Right renal cortex interstitium (tissue), 3 donors: ENCODE results near the gene ATG14. TPM values are rescaled to one million over a fixed set of nuclear protein-coding genes. Genes with fewer than 3 reads are reported as not detected.
A peak's percentile ranks its signal among the peaks of the same experiment; 100 is the strongest.
"Not testable (repeated sequence)": the region's sequence is repeated elsewhere in the genome, so short reads cannot be mapped to it uniquely, and the experiment has no call there.

Experiments used
- DNase-seq, 3 donors: peaks; one replicate each; pipeline ENCODE4 v3.0.0-alpha.2; 2013; ENCODE audit warnings: low read depth in 3 of 3, low spot score in 2 of 3
- polyA plus RNA-seq, 3 donors: library from polyadenylated mRNA; unstranded; fragments of 120-200 nt; gene quantifications; one replicate each; pipeline ENCODE4 v1.2.1, GENCODE V29; 2013; ENCODE audit not compliant: insufficient read length in 3 of 3

Gene ATG14, protein sequence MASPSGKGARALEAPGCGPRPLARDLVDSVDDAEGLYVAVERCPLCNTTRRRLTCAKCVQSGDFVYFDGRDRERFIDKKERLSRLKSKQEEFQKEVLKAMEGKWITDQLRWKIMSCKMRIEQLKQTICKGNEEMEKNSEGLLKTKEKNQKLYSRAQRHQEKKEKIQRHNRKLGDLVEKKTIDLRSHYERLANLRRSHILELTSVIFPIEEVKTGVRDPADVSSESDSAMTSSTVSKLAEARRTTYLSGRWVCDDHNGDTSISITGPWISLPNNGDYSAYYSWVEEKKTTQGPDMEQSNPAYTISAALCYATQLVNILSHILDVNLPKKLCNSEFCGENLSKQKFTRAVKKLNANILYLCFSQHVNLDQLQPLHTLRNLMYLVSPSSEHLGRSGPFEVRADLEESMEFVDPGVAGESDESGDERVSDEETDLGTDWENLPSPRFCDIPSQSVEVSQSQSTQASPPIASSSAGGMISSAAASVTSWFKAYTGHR
- polyA plus RNA-seq = 10 to 100 TPM; 18.4 to 22.3 (median 19.7) TPM

DNA sequence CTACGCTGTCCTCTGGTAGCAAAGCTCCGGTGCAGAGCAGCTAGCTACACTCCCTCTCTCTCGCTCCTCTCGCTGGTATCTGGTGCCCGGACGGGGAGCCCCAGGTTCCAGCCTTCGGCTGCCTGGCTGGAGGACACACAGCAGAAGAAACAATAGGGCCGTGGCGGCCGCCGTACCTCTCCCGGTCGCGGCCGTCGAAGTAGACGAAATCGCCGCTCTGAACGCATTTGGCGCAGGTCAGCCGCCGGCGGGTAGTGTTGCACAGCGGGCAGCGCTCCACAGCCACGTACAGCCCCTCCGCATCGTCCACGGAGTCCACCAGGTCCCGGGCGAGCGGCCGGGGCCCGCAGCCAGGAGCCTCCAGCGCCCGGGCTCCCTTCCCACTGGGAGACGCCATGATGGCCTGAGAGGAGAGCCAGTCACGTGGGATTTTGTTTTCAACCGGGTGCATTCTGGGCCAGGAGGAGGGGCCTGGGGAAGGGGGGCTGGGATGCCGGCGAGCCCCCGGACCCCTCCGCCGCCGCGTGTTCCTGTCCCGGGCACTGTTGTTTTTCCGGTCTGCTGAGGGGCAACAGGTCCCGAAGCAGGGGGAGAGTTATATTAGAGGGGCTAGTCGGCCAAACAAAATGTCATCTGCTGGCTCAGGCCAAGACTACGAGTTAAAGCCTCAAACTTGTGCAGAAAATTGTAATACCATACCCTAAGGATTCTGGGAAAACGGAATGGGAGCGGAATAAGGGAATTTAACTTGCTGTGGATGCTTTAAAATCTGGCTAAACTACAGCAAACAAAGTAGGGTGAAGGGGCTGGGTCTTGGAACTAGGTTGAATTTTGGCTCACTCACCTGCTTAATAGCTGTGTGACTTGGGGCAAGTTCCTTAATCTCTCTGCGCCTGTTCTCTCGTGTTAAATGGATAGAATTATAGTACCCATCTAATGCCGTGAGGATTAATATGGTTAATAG is at the start of gene ATG14:
Gene ATG14 (minus strand): TSS at position 405 of the 964 bp plus-strand sequence. CDS start 8 bp downstream, at position 397.
- DNase-seq = peak; percentile 71 to 83 (median 72)

DNA sequence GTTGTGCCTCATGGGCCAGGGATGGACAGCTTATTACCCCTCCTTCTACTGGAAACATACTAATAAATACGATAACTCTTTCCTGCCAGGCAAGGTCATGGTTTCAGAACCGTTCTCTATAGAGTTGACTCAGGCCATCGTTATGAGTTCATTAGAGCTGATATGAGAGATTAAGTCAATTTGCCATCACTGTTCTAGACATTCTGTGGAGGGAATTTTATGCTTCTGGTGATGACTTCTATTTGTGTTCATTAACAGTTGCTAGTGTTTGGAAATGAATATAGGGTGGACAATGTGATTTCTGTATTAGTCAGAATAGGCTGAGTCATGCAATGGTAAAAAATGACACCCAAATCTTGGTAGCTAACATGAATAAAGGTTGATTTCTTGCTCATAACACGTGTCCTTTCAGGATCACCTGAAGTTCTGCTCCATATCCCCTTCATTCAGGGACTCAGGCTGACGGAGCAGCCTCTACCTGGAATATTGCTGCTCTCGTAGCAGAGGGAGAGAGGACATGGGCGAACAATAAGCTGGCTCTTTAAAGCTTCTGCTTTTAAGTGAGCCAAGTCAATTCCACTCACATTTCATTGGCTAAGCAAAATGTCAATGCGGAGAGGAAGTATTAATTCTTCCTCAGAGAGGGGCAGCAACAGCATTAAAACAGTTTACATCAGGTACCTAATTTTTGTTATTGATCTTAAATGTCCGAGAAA is 47.3 kb upstream of the ATG14 start:
- DNase-seq = no peak

GRCh38 chr14:55457496-55457895 is 45.9 kb upstream of the ATG14 start:
- no peak for DNase-seq

DNA sequence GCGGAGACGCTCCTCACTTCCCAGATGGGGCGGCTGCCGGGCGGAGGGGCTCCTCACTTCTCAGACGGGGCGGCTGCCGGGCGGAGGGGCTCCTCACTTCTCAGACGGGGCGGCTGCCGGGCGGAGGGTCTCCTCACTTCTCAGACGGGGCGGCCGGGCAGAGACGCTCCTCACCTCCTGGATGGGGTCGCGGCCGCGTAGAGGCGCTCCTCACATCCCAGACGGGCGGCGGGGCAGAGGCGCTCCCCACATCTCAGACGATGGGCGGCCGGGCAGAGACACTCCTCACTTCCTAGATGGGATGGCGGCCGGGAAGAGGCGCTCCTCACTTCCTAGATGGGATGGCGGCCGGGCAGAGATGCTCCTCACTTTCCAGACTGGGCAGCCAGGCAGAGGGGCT is 44.8 kb upstream of the ATG14 start:
- not testable (repeated sequence) for DNase-seq

GRCh38 chr14:55454264-55455002 is 42.8 kb upstream of the ATG14 start:
- no peak for DNase-seq

- DNase-seq = no peak
These were observed 40.3 kb upstream of the ATG14 start for GRCh38 chr14:55451950-55452349.

DNA sequence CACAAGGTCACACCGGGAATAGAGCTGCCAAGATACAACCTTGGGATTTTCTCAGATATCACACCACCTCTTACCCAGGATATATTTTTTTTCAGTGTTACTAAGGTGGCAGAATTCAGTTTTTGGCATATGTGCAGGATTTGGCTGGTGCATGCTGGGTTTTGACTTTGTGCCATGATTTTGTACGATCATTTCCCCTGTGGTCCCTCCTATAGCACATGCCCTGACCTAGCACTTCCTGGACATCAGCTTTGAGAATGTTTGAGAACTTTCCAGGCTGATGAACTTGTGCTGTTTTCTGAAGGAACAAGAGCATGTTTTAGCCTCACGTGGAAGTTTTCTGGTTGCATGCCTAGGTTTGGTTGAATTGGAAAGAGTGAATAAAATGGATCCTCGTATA is 39.8 kb upstream of the ATG14 start:
- DNase-seq = no peak

DNA sequence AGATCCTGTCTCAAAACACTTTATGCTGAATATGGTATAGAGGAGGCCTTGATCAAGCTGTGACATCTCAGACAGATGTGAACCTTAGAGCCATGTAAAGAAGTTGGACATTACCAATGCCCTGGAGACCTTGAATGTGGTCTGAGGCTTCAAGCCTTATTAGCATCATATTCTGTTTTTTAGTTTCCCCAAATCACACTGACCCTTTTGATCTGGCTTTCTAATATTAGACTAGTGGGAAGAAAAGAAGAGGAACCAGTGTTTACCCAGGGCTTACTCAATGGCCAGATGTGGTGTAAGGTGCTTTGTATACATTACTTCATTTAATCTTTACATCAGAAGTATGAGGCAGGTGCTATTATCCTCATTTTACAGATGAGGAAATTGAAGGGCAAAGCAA is 39.4 kb upstream of the ATG14 start:
- no peak for DNase-seq

GRCh38 chr14:55450539-55450938 is 38.9 kb upstream of the ATG14 start:
- no peak for DNase-seq

- no peak for DNase-seq
These were observed 38.5 kb upstream of the ATG14 start for GRCh38 chr14:55450124-55450523.

- DNase-seq = no peak
These were observed 37.5 kb upstream of the ATG14 start for GRCh38 chr14:55449116-55449515.

GRCh38 chr14:55448141-55448614 is 36.5 kb upstream of the ATG14 start:
- no peak for DNase-seq

DNA sequence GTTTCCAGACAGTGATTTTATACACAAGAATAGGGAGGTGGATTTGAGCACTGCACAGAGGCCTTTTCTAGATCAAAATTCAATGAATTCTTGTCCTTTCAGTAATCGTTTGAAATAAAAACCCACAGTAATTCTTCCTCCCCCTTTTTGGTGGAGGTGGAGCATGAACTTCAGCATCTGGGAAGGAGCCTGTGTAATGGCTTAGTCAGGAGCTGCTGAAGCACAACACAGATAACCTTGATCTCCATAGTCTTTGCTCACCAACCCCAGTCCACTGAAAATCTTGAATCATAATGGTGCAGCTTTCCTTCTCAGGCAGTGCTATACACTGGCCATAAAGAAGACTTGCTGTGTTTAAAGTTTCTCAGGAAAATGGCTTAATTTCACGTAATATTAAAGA is 35.2 kb upstream of the ATG14 start:
- no peak for DNase-seq

GRCh38 chr14:55446127-55446736 is 34.6 kb upstream of the ATG14 start:
- peak; percentile 54 to 64 (median 63) for DNase-seq

DNA sequence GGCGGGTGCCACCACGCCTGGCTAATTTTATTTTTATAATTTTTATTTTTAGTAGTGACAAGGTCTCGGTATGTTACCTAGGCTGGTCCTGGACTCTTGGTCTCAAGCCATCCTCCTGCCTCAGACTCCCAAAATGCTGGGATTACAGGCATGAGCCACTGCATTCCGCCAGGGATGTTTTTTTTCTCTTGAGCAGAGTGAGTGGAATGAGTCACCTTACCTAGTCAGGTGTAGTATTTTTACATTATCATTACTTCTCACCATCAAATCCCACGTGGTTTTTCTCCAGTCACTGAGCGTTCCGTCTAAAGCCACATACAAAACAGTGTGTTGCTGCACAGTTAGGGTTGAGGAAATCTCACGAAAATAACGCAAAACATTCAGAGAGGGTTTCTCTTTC is 29.7 kb upstream of the ATG14 start:
- DNase-seq = no peak

DNA sequence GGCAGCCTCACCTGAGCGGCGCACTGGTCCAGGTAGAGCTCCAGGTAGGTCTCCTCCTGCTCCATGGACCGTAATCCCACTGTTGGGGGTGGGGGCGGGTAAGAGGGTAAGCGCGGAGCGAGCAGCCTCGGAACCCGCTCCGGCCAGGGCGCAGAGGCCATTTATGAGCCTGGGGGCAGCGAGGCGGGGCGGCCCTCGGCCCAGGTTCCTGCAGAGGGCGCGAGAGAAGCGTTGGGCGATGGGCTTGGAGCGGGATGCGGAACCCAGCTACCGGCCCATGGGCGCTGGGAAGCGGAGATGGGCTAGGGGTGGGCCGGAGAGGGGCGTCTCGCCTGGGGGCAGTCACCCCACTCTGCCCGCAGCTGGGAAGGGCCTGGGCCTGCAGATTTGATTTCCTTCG is 28.8 kb upstream of the ATG14 start, which contains the start of gene TBPL2:
Gene TBPL2 (minus strand): TSS at position 232 of the 400 bp plus-strand sequence. CDS start 167 bp downstream, at position 65.
- DNase-seq = no peak

GRCh38 chr14:55438066-55438683 is 26.5 kb upstream of the ATG14 start:
- no peak for DNase-seq

DNA sequence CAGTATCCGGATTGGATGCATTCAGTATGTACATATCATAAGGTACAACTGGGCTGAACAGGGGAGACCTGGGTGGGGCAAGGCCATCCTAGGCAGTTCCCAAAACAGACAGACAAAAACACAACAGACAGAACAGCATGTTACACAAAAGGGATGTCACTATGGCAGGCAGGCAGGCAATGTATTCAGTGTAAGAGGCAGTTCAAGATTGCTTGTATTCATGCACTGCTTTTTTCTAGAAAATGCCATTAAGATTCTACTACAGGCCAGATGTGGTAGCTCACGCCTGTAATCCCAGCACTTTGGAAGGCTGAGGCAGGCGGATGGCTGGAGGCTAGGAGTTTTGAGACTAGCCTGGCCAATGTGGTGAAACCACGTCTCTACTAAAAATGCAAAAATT is 25.3 kb upstream of the ATG14 start:
- no peak for DNase-seq

DNA sequence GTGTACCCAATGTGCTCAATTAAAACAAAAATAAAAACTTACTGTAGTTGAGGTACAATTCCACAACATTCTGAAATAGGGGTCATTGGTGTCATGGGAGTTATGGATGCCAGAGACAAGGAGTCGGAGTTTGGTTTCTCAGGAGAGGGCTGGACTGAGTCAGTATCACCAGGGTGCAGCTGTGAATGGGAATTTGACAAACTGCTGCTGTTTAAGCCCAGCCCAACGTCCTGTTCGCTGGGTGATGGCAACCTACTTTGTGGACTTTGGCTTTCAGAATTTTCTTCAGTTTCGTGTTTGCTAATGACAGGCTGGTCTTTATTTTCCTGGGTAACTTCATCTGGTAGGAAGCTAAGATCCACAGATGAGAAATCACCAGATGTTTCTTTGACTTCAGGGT is 24.9 kb upstream of the ATG14 start:
- DNase-seq = no peak
